Esophagus squamous epithelium (tissue), 4 donors: ENCODE measurements around the gene PGBD4.

ENCODE experiments used
- CTCF ChIP-seq, 6 experiments: fragments of 450-650 bp in 4 of 6; fragments of 200-600 bp in 2 of 6; sonication (generic) in 2 of 6; IDR thresholded peaks; one replicate each; pipeline ENCODE4 v1.5.1; 2016 to 2019; ENCODE audit warnings: antibody characterized with exemption in 6 of 6, mild to moderate bottlenecking in 4 of 6, moderate library complexity in 4 of 6
- POLR2A ChIP-seq, 4 donors: fragments of 450-650 bp; IDR thresholded peaks; one replicate each; pipeline ENCODE4 v1.6.1; 2017; ENCODE audit warnings: antibody characterized with exemption in 4 of 4, mild to moderate bottlenecking in 4 of 4, moderate library complexity in 3 of 4

- TF ChIP-seq CTCF (IDR thresholded peaks at IDR 0.05), result no peak
- TF ChIP-seq POLR2A (IDR thresholded peaks at IDR 0.05), result no peak
Measured at GRCh38 chr15:34116620-34117019, 14.7 kb downstream of the PGBD4 start.
